DMS114 treated with DMSO at 0.1 percent for 48 hours (cell line): ENCODE results near the gene SPECC1L.

Source experiments
- DNase-seq: peaks from one replicate; lab custom pipeline; 2025; ENCODE audit not compliant: unreplicated experiment; lab: John Stamatoyannopoulos, UW

Gene SPECC1L

DNA sequence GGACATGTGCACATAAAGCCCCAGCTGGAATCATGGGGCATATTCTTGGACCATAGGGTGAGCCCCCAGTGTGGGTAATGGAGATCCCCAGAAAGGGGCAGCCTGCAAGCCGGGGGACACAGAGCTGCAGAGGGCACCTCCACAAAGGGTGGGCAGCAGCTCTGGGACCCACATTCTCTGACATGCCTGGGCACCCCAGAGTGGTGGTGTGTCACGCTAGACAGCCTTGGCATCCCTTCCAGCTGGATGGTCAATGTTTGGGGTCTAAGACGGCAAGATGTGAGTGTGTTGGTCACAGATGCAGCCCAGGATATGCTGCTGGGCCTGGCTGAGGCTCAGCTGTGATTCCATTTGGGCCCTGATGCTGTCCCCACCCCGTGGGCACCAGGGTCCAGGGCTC, 166.5 kb downstream of the SPECC1L start:
- DNase-seq: no peak

DNA sequence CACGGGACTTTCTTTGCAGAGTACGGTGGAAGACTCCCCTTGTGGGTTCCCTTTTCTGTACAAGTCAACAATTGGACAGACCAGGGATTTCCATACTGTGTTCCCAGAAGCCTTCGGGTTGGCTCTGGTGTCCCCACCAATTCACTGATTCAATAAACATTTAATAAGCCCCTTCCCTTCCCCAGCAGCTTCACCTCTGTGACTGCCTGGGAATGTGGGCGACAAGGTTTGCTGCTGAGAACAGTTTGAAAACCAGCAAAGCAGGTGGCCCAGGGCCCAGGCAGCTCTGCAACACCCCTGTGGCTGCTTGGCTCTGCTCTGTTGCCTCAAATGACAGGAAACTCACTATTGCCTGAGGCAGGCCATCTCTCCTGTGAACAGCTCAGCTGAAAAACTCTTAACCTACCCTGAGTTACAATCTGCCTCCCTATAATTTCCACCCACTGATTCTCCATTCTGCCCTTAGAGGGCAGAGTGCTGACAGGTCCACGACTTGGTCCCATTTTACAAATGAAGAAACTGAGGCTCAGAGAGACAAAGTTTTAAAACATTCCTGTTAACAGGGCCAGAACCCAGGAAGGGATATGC, 167.2 kb downstream of the SPECC1L start:
- no peak for DNase-seq

DNA sequence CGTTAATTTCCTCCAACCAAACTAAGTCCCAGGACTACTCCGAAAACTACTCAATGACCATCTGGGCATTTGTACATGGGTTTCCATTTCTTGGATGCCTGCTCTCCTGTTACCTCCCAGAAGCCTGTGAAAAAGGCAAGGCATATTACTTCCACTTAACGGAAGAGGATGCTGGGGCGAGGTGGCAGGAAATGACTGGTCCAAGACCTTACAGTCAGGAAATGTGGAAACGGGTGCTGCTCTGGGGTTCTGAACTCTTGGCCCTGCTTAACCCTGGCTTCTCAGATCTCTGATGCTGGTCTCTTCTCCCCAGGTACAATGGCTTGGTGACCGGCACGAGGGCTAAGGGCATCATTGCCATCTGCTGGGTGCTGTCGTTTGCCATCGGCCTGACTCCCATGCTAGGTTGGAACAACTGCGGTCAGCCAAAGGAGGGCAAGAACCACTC, 169.7 kb downstream of the SPECC1L start:
- DNase-seq: no peak

DNA sequence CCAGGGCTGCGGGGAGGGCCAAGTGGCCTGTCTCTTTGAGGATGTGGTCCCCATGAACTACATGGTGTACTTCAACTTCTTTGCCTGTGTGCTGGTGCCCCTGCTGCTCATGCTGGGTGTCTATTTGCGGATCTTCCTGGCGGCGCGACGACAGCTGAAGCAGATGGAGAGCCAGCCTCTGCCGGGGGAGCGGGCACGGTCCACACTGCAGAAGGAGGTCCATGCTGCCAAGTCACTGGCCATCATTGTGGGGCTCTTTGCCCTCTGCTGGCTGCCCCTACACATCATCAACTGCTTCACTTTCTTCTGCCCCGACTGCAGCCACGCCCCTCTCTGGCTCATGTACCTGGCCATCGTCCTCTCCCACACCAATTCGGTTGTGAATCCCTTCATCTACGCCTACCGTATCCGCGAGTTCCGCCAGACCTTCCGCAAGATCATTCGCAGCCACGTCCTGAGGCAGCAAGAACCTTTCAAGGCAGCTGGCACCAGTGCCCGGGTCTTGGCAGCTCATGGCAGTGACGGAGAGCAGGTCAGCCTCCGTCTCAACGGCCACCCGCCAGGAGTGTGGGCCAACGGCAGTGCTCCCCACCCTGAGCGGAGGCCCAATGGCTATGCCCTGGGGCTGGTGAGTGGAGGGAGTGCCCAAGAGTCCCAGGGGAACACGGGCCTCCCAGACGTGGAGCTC, 170.2 kb downstream of the SPECC1L start:
- no peak for DNase-seq

DNA sequence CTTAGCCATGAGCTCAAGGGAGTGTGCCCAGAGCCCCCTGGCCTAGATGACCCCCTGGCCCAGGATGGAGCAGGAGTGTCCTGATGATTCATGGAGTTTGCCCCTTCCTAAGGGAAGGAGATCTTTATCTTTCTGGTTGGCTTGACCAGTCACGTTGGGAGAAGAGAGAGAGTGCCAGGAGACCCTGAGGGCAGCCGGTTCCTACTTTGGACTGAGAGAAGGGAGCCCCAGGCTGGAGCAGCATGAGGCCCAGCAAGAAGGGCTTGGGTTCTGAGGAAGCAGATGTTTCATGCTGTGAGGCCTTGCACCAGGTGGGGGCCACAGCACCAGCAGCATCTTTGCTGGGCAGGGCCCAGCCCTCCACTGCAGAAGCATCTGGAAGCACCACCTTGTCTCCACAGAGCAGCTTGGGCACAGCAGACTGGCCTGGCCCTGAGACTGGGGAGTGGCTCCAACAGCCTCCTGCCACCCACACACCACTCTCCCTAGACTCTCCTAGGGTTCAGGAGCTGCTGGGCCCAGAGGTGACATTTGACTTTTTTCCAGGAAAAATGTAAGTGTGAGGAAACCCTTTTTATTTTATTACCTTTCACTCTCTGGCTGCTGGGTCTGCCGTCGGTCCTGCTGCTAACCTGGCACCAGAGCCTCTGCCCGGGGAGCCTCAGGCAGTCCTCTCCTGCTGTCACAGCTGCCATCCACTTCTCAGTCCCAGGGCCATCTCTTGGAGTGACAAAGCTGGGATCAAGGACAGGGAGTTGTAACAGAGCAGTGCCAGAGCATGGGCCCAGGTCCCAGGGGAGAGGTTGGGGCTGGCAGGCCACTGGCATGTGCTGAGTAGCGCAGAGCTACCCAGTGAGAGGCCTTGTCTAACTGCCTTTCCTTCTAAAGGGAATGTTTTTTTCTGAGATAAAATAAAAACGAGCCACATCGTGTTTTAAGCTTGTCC, 171.0 kb downstream of the SPECC1L start:
- no peak for DNase-seq

DNA sequence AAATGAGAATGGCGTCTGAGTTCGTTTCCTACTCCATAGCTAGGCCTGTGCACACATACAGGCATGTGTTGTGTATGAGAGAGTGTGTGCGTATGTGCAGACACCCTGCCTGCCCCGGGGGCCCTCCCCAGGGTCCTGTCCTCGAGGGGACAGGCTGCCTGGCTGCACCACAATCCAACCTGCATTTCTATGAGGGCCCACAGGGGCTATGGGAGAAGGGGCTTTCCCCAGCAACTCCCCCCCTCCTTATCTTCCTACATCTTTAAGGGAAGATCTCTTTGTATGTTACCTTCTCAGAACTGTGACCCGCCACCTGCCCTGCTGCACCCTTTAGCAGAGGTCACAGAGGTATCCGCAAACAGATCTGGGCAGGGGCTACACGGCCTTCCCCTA, 171.7 kb downstream of the SPECC1L start:
- DNase-seq: no peak

DNA sequence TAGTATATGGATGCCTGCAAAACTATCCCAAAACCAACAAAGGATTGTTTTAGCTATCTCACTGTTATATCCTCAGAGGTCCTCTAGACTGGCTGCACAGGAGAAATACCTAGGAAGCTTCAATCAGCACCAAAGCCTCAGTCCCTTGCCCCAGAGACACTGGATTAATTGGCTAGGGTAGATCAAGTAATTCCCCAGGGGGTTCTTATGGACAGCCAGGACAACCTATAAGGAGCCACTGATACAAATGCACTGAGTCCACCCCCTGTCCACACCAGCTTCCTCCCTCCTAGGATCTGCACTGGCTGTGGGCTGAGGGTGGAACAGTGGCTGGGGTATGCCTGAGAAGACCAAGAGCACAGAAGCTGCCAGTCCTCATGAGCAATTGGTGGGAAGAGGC, 173.0 kb downstream of the SPECC1L start:
- DNase-seq: no peak

DNA sequence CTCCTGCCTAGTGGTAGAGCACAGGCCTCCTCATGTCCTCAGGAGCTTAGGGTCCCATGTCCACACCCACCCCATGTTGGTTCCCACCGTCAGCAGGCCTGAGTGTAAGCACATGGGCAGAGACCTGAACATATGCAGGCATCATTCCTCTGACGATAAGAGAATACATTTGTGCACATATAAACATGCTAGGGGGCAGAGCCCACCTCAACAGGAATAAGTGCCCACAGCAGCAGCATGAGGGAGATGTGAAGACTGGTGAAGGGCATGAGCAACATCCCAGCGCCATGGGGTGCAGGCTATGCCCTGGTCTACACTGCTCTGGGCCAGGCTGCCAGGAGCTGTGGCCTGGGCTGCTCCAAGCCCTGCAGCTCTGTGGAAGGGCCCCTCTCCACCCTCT, 173.6 kb downstream of the SPECC1L start:
- no peak for DNase-seq

DNA sequence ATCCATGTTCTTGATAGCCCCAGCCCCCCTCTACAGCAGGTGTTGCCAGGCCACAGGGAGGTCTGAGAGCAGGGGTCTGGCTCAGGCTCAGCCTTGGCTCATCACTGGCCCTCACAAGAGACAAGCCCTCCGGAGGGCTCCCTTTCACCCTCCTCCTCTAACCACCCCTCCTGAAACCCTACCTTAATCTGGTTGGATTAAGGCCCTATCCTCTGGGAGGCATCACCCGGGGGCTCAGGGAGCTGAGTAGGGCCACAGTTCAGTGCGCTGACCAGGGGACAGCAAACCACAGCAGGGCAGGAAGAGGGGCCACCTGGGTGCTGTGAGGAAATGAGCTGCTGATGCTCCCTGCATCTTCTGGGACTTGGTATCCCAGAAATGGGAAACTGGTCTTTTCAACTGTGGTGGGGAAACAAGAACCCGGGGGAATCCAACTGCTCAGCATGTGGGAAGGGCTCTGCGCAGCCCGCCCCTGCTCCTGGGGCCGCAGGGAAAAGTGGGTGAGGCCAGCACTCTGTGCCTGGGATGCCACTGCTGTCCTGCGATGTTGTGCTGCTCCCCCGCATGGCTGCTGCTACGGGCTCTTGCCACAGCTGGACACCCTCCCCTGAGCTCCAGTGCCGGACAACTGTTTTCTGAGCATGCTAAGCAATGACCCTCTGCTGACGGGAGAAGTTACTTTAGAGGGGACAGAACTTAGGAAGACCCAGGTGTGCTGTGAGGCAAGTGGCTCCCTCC, 174.3 kb downstream of the SPECC1L start:
- no peak for DNase-seq

DNA sequence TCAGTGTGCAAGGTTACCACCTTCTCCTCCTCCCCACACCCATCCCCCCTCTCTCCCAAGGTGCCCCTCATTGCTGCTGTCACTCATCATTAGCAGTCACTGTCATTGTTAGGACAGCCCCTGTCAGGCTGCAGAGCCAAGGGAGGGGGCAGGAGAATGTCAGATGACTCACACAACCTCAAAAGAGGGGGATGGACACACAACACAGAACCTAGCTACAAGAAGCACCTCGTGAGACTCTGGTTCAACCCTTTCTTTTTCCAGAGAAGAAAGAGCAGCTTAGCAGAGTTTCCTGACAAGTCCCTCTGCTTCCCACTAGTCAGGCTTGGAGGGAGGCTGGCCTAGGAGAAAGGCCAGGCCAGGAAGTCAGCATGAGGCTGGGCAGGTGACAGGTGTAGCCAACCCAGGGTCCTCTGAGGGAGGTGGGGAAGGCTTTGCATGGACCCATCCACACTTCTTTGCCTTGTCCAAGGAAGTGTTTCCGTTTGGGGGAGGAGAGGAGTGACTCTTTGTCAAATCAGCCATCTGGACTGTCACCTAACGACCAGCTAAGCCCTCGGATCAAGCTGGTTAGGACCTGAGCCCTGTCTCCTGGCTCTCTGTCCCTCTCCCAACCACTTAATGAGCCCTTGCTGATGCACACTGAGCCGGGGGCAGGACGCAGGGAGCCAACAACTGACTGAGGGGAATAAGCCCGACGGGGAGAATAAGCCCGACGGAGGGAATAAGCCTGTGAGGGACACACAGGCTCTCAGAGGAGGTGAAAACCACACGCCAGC, 175.0 kb downstream of the SPECC1L start:
- DNase-seq: no peak

DNA sequence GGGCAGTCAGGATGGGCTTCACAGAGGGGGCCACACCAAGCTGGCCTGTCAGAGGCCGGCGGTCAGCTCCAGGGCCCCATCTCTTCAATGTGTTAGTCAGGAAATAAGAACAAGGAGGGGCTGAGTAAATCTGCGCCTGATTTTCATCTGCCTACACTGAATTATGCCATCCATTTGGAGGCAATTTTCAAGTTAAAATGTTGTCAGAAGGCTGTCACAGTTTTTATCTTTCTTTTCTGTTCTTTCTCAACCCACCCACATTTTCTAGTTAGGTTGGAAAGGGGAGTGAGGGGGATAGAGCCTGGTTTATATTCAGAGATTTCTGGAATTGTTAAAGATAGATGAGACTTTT, 175.6 kb downstream of the SPECC1L start:
- no peak for DNase-seq

DNA sequence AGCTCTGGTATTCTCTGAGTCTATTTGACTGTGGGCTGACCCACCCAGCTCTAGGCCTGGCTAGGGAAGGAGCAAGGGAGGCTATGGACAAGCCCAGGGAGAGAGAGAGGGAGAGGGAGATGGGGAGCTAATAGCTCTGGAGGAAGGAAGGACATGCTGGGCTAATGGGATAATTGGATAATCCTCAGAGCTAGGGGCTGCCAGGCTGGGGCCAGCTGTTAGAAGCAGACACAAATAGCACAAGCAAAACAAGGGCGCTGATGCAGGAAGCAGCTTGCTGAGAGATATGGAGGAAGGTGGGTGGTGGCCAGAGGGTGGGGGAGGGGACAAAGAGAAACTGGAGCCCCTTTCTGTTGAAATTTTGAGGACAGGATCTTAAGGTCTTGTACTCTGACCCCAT, 180.0 kb downstream of the SPECC1L start:
- no peak for DNase-seq

DNA sequence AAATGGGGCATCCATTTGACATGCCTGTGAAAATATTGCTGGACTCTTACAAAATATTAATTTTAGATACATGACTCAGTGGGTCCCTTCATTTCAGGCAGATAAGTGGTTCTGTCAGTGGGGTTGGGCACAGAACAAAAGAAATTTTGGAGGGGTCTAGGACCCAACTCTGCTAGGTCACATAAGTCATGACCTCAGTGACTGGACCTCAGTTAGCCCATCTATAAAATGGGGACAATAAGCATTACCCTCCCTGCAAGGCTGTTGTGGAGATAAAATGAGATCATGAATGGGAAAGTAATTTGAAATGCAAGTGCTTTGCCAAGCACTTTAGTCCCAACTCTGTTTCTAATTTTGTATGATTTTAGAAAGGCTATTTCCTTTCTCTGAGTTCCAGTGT, 180.5 kb downstream of the SPECC1L start:
- DNase-seq: no peak

DNA sequence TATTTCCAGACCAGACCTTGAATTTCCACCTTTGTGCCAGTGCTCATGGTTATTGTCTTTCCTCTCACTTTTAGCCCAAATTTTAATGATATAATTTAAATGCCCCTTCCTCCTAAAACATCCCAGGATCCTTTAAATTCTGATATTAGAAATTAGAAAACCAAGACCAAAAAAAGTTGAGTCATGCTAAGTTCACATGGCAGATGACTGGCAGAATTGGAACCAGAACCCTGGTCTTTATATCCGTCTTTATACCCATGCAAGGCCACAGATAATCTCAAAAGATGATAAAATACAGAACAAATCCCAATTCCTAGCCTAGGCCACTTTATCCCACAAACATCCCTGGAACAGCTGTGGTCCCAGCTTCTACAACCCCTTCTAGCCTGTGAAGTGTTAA, 183.2 kb downstream of the SPECC1L start:
- no peak for DNase-seq

DNA sequence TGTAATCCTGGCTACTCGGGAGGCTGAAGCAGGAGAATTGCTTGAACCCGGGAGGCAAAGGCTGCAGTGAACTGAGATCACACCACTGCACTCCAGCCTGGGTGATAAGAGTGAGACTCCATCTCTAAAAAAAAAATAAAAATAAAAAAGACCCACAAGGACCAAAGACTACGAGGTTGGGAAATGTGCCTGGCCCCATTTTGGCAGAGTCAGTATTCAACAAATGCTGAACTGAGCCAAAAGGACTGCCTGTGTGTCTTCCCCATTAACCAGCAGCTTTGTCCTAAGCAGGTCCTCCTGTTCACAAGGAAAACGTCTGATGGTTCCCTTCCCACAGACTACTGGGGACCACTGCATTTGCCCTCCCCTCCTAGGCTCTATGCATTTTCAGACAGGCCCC, 184.4 kb downstream of the SPECC1L start:
- DNase-seq: no peak

DNA sequence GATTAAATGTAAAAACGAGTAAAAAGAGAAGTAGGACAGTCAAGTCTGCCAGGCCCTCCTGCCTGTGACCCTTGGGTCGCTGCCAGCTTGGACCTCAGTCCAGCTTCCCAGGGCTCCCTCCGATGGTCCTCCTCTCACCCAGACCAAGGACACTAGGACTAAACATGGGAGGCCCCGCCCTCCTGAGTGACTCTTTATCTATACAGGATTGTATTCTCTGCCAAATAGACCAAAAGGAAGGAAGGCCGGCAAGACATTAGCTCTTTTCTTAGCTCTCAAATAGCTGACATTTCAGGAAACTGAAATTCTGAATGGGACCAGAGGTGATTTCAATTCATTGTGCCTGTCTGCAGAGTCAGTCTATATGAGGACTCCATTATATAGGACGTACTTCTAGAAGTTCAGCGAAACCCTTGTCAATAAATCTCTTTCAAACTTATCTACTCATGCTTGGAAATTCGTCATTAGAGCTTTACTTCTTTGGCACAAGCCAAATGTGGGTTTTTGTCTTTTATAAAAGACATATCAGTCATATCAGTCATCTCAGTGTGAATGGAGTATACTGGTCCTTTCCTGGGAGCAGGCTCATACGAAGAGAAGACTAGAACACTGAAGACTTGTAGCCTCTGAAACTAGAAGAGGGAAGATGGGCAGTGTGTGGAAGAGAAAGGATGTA, 185.3 kb downstream of the SPECC1L start:
- DNase-seq: no peak

DNA sequence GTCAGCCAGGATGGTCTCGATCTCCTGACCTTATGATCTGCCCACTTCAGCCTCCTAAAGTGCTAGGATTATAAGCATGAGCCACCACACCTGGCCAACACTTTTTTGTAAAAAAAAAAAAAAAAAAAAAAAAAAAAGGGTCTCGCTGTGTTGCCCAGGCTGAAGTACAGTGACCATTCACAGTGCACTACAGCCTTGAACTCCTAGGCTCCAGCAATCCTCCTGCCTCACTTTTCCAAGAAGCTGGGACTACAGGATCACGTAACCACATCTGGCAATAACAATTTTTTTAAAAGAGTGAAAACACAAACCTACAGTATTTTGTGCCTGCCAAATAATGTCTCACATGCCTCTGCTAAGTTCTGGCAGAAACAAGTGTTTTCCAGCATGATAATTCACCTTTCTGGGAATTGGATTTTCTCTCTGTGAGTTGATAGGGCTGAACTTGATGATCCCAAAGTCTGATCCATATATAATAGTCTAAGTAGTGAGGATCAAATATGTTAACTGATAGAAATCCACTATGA, 187.3 kb downstream of the SPECC1L start:
- DNase-seq: no peak

DNA sequence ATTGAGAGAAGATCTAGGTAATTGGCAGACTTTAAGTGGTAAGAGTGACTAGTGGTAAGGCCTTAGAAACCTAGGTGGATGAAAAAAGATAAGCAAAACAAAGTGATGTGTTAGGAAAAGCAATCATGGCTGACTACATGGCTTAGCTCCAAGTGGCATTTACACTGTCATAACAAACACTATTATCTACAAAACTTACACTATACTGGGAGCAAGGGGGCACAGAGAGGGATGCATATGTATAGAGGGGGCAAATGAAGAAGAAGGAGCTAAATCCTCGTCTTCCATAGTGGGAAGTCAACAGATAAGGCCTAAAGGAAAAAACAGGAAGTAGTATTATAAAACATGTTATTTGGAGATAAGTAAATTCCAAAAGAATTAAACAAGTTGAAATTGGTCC, 189.3 kb downstream of the SPECC1L start:
- DNase-seq: no peak

DNA sequence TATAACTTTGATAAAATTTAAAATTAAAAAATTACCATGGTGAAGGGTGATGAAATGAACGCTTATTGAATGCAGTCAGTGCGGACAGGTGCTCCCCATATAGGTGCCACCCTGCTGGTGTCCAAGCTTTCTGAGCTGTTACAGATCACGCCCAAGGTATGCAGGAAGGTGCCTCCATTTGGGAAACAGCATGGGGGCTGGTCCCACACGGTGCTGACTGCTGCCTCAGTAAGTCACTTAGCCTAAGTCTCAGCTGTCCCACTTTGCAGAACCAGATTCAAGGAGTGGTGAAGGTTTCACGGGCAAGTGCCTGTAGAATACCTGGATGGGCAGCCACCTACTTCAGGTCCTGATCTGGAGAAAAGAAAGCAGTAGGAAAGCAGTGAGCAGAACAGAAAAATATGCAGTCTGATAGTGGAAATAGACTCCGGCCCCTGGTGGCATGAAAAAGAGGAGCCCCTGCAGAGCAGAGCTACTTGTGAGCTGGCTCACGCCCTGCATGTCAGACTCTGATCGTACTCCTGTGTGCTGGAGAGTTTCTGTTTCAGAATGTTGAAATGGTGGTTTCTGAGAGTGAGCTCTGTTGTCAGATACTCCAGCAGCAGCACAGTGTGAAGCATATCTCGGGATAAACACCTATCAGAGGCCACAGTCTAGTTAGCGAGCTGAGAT, 189.9 kb downstream of the SPECC1L start:
- DNase-seq: no peak
